Right kidney (tissue), 1 donor: ENCODE results near the gene HOXC5.

ENCODE experiments used
- DNase-seq: peaks from one replicate; pipeline ENCODE4 v3.0.0-alpha.2; 2016

The HOXC5 gene

GRCh38 chr12:54047160-54047963 lies 14.5 kb downstream of the HOXC5 start:
- peak; percentile 81 for DNase-seq

- no peak for DNase-seq
These were observed 15.1 kb downstream of the HOXC5 start for GRCh38 chr12:54047964-54048303.

- no peak for DNase-seq
These were observed 15.7 kb downstream of the HOXC5 start for GRCh38 chr12:54048406-54049093.

- no peak for DNase-seq
These were observed 16.3 kb downstream of the HOXC5 start for GRCh38 chr12:54049108-54049507.

GRCh38 chr12:54050482-54050810 lies 17.6 kb downstream of the HOXC5 start:
- no peak for DNase-seq

GRCh38 chr12:54051026-54051842 lies 18.4 kb downstream of the HOXC5 start:
- DNase-seq = peak; percentile 63

GRCh38 chr12:54051874-54052437 lies 19.1 kb downstream of the HOXC5 start:
- DNase-seq = peak; percentile 77

GRCh38 chr12:54052438-54053002 lies 19.7 kb downstream of the HOXC5 start:
- DNase-seq = peak; percentile 76

GRCh38 chr12:54053003-54053750 lies 20.3 kb downstream of the HOXC5 start:
- DNase-seq = peak; percentile 74

GRCh38 chr12:54053751-54054741 lies 21.2 kb downstream of the HOXC5 start, which contains the start of gene HOXC4:
TSS of gene HOXC4 (plus strand) at chr12:54053835. CDS start at chr12:54053923, 88 bp downstream.
- DNase-seq = peak; percentile 80

GRCh38 chr12:54054742-54055194 lies 21.9 kb downstream of the HOXC5 start:
- DNase-seq = peak; percentile 72

- no peak for DNase-seq
These were observed 22.7 kb downstream of the HOXC5 start for GRCh38 chr12:54055552-54055951.

- no peak for DNase-seq
These were observed 23.3 kb downstream of the HOXC5 start for GRCh38 chr12:54056110-54056509.

GRCh38 chr12:54058128-54058768 lies 25.4 kb downstream of the HOXC5 start:
- no peak for DNase-seq

- no peak for DNase-seq
These were observed 26.8 kb downstream of the HOXC5 start for GRCh38 chr12:54059668-54060067.

GRCh38 chr12:54060174-54060974 lies 27.5 kb downstream of the HOXC5 start:
- no peak for DNase-seq

GRCh38 chr12:54060975-54061778 lies 28.3 kb downstream of the HOXC5 start:
- no peak for DNase-seq

GRCh38 chr12:54065677-54066076 lies 32.8 kb downstream of the HOXC5 start:
- no peak for DNase-seq
